Hematopoietic multipotent progenitor cell treated with erythropoietin and hydrocortisone succinate and interleukin-3 and kit ligand, for 15 days (in vitro differentiated cells): ENCODE measurements around the gene MPV17L2.

Source experiments
- DNase-seq: peaks from one replicate; pipeline ENCODE4 v3.0.0-alpha.2; 2015; ENCODE audit warnings: low spot score

The MPV17L2 gene

DNA sequence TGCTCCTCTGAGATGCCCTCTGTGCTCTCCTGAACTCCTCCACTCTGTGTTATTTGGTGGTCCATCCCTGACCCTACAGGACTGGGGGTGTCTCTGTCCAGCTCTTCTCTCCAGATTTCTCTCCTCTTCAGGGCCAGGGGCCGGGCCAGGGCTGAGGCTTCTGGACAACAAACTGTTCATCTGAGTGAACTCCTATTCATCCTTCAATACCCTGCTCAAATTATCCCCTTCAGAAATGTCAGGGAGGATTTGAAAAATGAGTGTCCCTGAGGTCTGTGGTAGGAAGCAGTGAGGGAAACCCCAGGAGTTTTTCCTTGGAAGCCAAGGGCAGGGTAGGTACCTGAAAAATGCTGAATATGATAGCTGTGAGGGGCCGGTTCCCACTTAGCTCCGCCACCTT, 25.6 kb downstream of the MPV17L2 start:
- DNase-seq, result no peak

DNA sequence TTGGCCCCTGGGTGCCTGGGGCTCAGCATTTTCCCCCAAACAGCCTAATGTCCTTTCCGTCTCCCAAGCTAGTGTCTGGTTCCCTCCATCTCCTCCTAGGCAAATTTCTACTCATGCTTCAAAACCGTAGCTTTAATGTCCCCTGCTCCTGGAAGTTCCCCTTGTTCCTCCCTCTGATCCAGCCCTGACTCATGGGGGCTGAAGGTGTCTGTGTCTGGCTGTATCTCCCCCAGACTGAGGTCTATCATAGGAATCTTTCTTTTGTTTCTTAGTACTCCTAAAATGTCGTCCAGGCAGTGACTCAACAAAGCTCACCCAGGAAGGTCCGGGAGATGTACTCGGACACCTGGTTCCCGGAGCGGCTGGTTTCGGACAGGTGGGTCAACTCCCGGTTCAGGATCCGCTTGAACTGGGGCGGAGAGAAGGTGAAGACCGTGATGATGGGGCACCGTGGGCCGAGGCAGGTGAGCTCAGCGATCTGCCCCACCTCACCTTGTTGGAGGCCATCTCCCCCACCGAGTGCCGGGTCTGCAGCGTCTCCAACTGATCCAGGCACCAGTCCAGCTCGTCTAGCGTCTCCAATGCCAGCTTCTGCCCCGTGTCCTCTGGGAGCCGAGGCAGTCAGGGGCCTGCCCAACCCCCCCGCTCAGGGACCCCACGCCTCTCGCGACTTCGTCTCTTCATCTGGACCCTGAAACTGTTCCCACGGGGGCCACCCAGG, 27.1 kb downstream of the MPV17L2 start:
- no peak for DNase-seq

GRCh38 chr19:18220632-18221275, 27.7 kb downstream of the MPV17L2 start:
- DNase-seq, result no peak

DNA sequence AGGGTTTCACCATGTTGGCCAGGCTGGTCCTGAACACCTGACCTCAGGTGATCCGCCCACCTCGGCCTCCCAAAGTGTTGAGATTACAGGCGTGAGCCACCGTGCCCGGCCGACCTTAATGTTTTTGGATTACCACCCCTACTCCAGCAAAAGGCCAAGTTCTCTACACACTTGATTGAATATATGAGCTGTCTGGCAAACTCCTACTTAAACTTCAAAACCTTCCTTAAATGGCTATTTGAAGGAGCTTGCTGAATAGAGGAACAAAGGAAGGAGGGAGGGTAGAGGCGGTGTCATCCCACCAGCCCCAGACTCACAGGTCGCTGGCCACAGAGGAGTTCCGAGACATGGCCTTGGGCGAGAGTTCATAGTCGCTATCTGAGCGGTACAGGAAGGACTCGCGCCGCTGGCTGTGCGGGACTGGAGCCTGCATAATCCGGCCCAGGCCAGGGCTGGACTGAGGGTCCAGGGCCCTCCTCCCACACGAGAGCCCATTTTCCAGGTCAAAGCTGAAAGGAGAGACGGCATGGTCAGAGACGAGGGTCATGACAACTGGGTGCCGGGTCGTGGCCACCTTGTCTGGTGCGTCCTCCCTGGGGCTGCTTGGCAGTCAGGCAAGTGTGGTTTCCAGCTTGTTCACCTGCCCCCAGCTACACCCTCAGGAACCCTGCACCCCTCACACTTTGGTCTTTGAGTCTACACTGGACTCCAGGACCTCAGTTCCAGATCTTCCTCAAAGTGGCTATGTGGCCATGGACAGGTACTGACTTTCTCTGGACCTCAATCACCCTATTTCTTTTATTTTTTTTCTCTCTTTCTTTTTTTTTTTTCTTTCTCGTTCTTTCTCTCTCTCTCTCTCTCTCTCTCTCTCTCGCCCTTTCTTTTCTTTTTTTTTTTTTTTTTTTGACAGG, 29.1 kb downstream of the MPV17L2 start:
- DNase-seq, result no peak

DNA sequence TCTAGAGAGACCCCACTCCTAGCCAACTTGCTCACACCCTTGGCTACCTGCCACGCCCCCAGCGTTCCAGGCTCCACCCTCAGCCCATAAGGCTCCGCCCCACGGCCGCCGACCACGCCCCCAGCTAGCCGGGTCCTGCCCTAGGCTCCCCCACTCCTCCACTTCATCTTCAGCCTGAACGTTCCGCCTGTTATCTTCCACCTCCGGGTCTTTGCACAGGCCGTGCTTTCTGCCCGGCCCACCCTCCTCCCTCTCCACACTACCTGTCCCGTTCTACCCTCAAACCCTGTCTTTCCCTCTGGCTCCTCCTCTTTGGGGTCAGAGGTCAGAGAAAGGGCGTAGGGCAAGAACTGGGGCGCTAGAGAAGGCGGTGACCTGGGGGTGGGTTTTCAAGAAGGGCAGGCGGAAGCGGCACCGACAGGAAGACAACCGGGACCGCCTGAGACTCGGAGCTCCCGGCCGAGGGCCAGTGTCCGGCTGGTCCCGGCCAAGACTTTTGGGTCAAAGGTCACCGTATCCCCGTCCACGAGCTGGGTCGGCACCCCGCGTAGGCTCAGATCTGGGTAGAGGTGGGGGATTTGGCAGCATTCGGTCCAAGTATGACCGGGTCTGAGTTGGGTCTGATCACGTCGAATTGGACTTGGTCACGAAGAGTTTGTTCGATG, 31.0 kb downstream of the MPV17L2 start:
- peak; percentile 48 for DNase-seq

DNA sequence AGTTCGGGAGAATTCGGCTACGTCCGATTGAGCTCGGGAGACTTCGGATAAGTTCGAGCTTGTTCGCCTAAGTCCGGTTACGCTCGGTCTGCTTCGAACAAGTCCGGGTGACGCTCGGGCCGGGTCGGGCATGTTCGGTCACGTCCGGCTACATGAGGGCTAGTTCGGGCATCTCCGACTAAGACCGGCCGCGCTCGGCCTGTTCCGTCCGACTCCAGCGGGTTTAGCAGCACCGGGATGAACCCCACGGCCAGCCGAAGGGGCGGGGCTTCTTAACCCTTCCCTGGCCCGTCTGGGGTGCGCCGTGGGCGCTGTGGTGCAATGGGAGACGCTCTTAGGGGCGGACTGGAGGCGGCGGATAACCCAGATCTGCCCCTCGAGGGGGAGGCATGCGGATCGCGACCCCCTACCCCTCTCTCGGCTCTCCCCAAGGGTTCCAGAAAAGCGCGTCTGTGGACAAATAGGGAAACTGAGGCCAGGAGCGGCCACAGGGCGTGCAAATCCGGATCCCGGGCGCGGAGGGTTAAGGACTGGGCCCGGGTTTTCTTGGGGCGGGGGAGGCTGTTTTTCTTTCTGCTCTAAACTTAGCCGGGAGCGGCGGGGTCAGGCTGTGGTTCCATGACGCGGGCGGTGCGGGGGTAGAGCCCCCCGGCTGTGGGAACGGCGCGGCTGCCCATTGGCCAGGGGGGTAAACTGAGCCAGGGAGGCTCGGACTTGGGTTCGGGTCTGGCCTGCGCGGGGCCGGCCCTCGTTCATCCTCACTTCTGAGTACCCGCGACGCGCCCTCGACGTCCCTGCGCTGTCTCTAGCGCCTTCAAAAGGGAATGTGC, 31.7 kb downstream of the MPV17L2 start:
- peak; percentile 84 for DNase-seq

DNA sequence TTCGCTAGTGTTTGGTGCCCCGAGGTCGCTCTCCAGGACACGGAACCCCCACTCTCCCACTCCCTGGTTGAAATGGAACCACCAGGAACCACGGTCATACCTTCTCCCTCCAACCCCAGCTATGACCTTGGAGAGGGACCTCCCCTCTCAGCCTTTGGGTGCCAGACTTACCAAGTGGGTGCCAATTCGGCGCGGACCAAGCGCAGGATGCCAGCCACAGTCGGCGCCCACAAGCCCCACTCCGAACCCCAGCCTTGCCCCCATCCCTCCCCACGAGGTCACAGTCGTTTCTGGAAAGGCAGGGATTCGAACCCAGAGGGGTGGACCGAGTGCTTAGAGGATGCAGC, 32.3 kb downstream of the MPV17L2 start:
- DNase-seq, result no peak

GRCh38 chr19:18225702-18226468, 32.9 kb downstream of the MPV17L2 start, which contains the start of gene PDE4C:
Gene PDE4C, minus strand, starts transcription at chr19:18226438. Its CDS starts 23 bp downstream, at chr19:18226415.
- no peak for DNase-seq

DNA sequence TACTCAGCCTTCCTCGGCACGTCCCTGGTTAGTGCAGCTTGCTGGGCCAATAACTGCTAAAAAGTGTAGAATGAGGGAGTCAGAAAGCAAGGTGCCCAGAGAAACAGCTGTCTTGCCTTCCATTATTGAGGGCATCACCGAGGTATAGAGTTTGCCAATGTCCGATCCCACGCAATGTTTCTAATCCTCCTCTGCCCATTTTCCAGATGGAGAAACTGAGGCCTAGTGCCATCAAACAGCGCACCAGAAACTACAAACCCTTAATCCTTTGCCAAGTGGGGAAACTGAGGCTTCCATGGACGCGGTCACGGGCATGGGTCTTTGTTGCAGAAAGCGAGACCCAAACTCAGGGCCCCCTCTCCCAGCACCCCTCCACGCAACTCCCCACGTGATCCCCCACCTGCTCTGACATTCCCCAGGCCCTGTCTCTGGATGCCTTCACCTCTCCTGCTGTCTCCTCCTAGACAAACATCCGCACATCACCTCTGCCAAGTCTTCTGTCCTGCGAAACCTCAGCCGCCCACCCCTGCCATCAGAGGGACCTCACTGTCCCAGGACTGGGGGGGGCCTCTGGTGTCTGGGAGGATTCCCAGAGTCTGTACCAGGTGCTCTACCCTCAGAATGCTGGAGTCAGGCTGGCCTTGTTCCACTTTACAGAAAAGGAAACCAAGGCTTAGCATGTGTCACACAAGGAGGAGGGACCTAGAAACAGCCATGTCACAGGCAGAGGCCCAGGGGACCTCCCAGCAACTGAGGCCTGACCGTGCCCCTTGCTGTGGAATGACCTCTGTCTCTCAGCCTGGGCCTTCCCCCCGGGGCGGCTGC, 34.1 kb downstream of the MPV17L2 start:
- no peak for DNase-seq

GRCh38 chr19:18227781-18228271, 34.8 kb downstream of the MPV17L2 start:
- DNase-seq, result no peak

GRCh38 chr19:18229474-18229873, 36.5 kb downstream of the MPV17L2 start:
- DNase-seq, result peak; percentile 28

DNA sequence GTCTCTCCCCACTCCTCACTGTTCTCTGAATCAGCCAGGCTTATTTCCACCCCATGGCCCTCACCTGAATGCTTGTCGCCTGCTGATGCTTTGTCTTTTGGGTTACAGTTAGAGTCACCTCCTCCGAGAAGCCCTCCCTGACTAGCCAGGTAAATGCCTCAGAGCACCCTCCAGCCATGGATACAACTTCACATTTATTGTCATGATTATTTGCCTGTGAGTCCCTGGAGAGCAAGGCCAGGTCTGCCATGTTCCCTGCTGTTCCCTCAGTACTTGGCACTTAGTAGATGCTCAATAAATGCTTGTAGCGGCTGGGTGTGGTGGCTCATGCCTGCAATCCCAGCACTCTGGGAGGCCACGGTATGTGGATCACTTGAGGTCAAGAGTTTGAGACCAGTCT, 36.9 kb downstream of the MPV17L2 start:
- DNase-seq, result no peak

DNA sequence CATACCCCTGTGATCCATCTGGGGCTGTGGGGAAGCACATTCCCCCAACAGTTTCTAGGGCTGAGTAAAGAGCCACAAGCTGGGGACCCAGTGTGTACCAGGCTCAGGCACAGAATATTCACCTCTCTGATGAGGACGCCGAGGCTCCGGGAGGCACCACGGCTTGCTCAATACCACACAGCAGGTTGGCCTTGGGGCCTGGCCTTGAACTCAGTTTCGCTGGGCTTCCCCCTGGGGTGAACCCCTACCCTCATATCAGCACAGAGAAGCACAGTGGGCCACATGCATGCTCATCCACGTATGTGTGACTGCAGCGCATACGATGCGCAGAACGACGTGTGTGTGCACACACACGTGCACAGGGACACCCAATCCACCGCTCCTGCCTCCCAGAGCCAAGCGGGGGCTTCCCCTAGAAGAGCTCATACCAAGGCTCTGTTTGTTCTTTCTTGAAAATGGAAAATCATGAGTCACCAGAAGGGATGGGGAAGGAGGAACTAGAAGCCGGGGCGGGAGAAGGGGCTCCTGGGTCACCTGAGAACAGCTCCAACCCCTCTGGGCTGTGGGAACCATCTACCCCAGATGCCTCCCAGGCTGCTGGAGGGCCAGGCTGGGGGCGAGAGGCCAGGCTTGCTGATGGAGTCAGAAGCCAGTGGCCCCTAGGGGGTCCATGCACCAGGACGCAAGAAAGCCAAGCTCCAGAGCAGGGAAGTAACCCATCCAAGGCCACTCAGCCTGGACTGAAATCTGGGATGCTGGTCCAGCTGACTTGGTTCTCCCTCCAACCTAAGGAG, 38.1 kb downstream of the MPV17L2 start:
- DNase-seq, result no peak

DNA sequence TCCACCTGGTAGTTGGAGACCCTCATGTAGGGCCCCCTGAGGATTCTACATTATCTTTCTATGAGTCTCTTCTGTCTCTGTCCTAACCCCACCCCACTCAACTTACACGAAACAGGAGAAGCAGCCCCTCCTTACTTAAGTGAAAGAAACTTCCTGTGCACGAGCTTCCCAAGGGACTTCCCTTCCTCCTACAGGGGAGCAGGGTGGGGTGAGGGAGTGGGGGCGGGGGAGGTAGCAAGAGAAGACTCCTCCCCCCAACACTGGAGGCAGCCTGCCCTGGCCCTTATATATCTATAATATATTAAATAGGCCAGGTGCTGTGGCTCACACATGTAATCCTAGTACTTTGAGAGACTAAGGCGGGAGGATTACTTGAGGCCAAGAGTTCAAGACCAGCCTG, 38.8 kb downstream of the MPV17L2 start:
- no peak for DNase-seq

- DNase-seq, result no peak
Observed at GRCh38 chr19:18232540-18233223, 39.7 kb downstream of the MPV17L2 start.

DNA sequence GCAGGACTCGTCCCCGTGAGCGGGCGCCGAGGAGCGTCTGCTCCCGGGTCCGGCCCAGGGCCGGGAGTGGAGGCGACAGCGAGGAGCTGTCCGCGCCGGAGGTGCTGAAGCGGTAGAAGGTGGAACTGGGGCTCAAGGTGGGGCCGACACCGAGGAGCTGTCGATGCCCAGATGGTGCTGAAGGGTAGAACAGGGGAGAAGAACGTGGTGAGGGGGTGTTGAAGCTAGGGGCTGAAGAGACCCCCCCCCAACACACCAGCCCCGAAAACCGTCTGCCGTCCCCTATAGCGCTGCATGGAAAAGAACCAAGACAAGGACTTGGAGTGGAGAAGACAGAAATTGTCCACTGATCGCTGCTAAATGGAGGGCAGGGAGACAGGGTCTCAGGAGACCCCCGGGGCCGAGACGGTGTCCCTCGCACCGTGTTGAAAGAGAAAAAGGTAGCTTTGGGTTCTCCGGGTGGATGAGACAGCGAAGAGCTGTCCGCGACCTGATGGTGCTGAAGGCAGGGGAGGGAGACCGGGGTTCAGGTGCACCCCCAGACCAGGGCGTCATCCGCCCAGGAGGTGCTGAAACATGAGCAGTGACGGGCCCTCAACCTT, 40.3 kb downstream of the MPV17L2 start:
- DNase-seq, result peak; percentile 36

DNA sequence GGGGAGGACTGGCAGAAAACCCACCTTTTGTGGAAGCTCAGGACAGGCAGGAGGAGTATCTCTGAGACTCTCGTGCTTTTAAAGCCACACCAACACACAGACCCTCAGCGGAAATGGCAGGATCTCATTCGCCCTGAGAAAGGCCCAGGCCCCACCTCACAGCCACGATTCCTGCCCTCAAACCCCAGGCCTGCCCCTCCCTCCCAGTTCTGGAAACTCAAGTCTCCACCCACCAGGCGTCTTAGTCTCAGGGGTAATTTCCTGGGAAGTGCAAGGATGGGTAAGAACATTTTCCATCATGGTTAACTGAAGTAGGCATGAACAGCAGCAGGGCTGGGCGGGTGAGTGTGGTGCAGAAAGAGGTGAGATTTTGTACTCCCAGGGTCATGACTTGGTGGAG, 41.2 kb downstream of the MPV17L2 start:
- DNase-seq, result no peak

DNA sequence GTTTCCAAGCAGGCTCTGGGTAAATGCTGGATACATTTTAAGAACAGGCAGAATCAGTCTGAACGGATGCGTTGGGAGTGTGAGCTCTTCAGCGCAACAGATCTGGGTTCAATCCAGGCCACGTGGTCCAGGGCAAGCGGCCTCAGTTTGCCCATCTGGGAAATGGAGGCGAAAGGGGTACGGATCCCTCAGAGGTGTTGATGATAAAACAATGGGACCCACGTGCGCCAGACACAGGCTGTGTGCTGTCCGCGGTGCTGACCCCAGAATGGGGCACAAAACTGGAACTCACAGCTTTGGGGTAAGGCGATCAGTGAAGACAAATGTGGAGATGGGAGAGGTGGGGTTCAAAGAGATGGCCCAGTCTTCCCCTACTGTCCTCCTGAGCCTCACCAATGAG, 46.3 kb downstream of the MPV17L2 start:
- DNase-seq, result no peak
